ENCODE data around the gene ZFP91.

- TF ChIP-seq ATF2 (CRISPR knock-in tag; IDR thresholded peaks at IDR 0.05) (0 out of 2 replicates have a peak, but pooled peaks have one; percentile 23), ZNF264 (CRISPR knock-in tag; IDR thresholded peaks at IDR 0.05) (0 out of 2 replicates have a peak, but pooled peaks have one; percentile 1), TARDBP (CRISPR knock-in tag; IDR thresholded peaks at IDR 0.05) (no peak), CREB1 (IDR thresholded peaks at IDR 0.05) (peak; percentile 52; the same call in 1 of the 2 replicates), CREB1 (CRISPR knock-in tag; IDR thresholded peaks at IDR 0.05) (no peak), KAT8 (CRISPR knock-in tag; IDR thresholded peaks at IDR 0.05) (no peak), ZBTB20 (CRISPR knock-in tag; IDR thresholded peaks at IDR 0.05; ENCODE audit: borderline replicate concordance, low read depth) (0 out of 2 replicates have a peak, but pooled peaks have one; percentile 26), POLR2A (IDR thresholded peaks at IDR 0.05; ENCODE audit: insufficient read depth in 1 of 2, low read depth in 2 of 2, low read length in 2 of 2) (peak; percentile 73 to 84), CTCF (CRISPR knock-in tag; IDR thresholded peaks at IDR 0.05) (no peak), JUN (CRISPR knock-in tag; IDR thresholded peaks at IDR 0.05) (0 out of 2 replicates have a peak, but pooled peaks have one; percentile 31), AFF4 (CRISPR knock-in tag; IDR thresholded peaks at IDR 0.05) (no peak), SP5 (CRISPR knock-in tag; IDR thresholded peaks at IDR 0.05; ENCODE audit: borderline replicate concordance, low read depth) (no peak)
Measured at GRCh38 chr11:58577555-58578135, 1.2 kb upstream of the ZFP91 start.
